A549 (cell line): Measurements from ENCODE around the gene ZNRD2. TPM values are rescaled to one million over a fixed set of nuclear protein-coding genes. Genes with fewer than 3 reads are reported as not detected.
A peak's percentile ranks its signal among the peaks of the same experiment; 100 is the strongest.
"Not testable (repeated sequence)": the region's sequence is repeated elsewhere in the genome, so short reads cannot be mapped to it uniquely, and the experiment has no call there.

Experiments
- ATAC-seq, 2 experiments: fragments of 200-7000 bp in 1 of 2; fragments of >200 bp in 1 of 2; cut with Nextera tagmentation in 1 of 2; cut with Tn5 transposase in 1 of 2; 3 replicates each; pipeline versions ENCODE4 v1.8.0 to v1.9.1; 2018 to 2020; ENCODE audit warnings: mild to moderate bottlenecking in 1 of 2, moderate library complexity in 1 of 2
- CTCF ChIA-PET: fragments of 300-600 bp; sonication (Branson Sonifier 250); formaldehyde crosslinking; extraction: SDS; loops from one replicate; lab custom pipeline; 2021; ENCODE audit warnings: antibody characterized with exemption, inconsistent platforms; lab: Yijun Ruan, JAX
- POLR2A ChIA-PET: fragments of 350-600 bp; formaldehyde crosslinking; extraction: SDS; loops from one replicate; lab custom pipeline; 2021; ENCODE audit warnings: antibody characterized with exemption, inconsistent platforms; lab: Yijun Ruan, JAX
- DNase-seq, 2 experiments: peaks; one replicate each; pipeline versions ENCODE4 v3.0.0 to v3.0.0-alpha.2; 2011 to 2016; ENCODE audit warnings: low read depth in 1 of 2, low spot score in 1 of 2
- FAIRE-seq: peaks from 2 replicates; lab custom pipeline; 2011; peaks lifted over from hg19 to GRCh38; lab: Jason Lieb, UNC
- H3K27ac ChIP-seq, 2 experiments: fragments of >200 bp; sonication (Bioruptor Twin); formaldehyde crosslinking; 3 replicates each; pipeline ENCODE4 v1.5.1; 2016 to 2017
- H3K4me1 ChIP-seq: fragments of >200 bp; sonication (Bioruptor Twin); formaldehyde crosslinking; 3 replicates; pipeline ENCODE4 v1.6.1; 2016
- H3K4me2 ChIP-seq: fragments of >200 bp; sonication (Bioruptor Twin); formaldehyde crosslinking; 3 replicates; pipeline ENCODE4 v1.6.1; 2016
- H3K4me3 ChIP-seq: fragments of >200 bp; sonication (Bioruptor Twin); formaldehyde crosslinking; 3 replicates; pipeline ENCODE4 v1.5.1; 2016
- H3K9me3 ChIP-seq: fragments of >200 bp; sonication (Bioruptor Twin); formaldehyde crosslinking; 3 replicates; pipeline ENCODE4 v1.6.1; 2016
- BCL3 ChIP-seq: fragments of >200 bp; sonication (Bioruptor Twin); formaldehyde crosslinking; IDR thresholded peaks from 3 replicates; pipeline ENCODE4 v1.6.1; 2016
- BHLHE40 ChIP-seq: IDR thresholded peaks from 2 replicates; pipeline ENCODE4 v1.6.1; 2012; ENCODE audit warnings: low read depth, low read length, inconsistent platforms
- CBX2 ChIP-seq: fragments of 200-600 bp; sonication (generic); IDR thresholded peaks from 2 replicates; pipeline ENCODE4 v1.6.1; 2016; ENCODE audit warnings: low read depth, mild to moderate bottlenecking, borderline replicate concordance
- EP300 ChIP-seq, 2 experiments: fragments of >200 bp; sonication (Bioruptor Twin); formaldehyde crosslinking; IDR thresholded peaks; 2 replicates in 1 of 2; 3 replicates in 1 of 2; pipeline ENCODE4 v1.6.1; 2016 to 2017
- ESRRA ChIP-seq: fragments of 150-350 bp; IDR thresholded peaks from 2 replicates; pipeline ENCODE4 v1.6.1; 2014; ENCODE audit warnings: mild to moderate bottlenecking, low read length, borderline replicate concordance
- FOXS1 ChIP-seq: fragments of 250-450 bp; sonication (Bioruptor Pico); IDR thresholded peaks from 2 replicates; pipeline ENCODE4 v1.5.0; 2020; ENCODE audit warnings: mild to moderate bottlenecking, moderate library complexity
- GATA3 ChIP-seq: IDR thresholded peaks from 2 replicates; pipeline ENCODE4 v1.6.1; 2012; ENCODE audit warnings: borderline replicate concordance
- HDAC2 ChIP-seq: fragments of 200-600 bp; sonication (generic); IDR thresholded peaks from 2 replicates; pipeline ENCODE4 v1.6.1; 2016
- HEYL ChIP-seq: fragments of 250-450 bp; sonication (Bioruptor Pico); IDR thresholded peaks from 2 replicates; pipeline ENCODE4 v1.8.0; 2021; ENCODE audit warnings: mild to moderate bottlenecking, moderate library complexity
- JUN ChIP-seq, 2 experiments: fragments of >200 bp; sonication (Bioruptor Twin); formaldehyde crosslinking; IDR thresholded peaks; 2 replicates in 1 of 2; 3 replicates in 1 of 2; pipeline ENCODE4 v1.6.1; 2016 to 2017
- KDM5A ChIP-seq: fragments of 200-600 bp; sonication (generic); IDR thresholded peaks from 2 replicates; pipeline ENCODE4 v1.6.1; 2016; ENCODE audit warnings: antibody characterized with exemption, mild to moderate bottlenecking
- MAZ ChIP-seq: fragments of 150-350 bp; IDR thresholded peaks from 2 replicates; pipeline ENCODE4 v1.6.1; 2014; ENCODE audit warnings: antibody characterized with exemption, low read depth, low read length, borderline replicate concordance
- NPAS2 ChIP-seq: fragments of 250-450 bp; sonication (Bioruptor Pico); IDR thresholded peaks from 2 replicates; pipeline ENCODE4 v1.8.0; 2022; ENCODE audit warnings: mild to moderate bottlenecking, moderate library complexity, borderline replicate concordance
- PHF8 ChIP-seq: fragments of 200-600 bp; sonication (generic); IDR thresholded peaks from 2 replicates; pipeline ENCODE4 v1.6.1; 2016; ENCODE audit warnings: low read depth, mild to moderate bottlenecking, antibody characterized with exemption, moderate library complexity, borderline replicate concordance
- POLR2A ChIP-seq: IDR thresholded peaks from 2 replicates; pipeline ENCODE4 v1.6.1; 2012; ENCODE audit warnings: mild to moderate bottlenecking, low read length
- RCOR1 ChIP-seq: fragments of 150-350 bp; IDR thresholded peaks from 2 replicates; pipeline ENCODE4 v1.6.1; 2014; ENCODE audit warnings: antibody characterized with exemption, low read length, low read depth
- USF2 ChIP-seq: fragments of 450-650 bp; IDR thresholded peaks from 2 replicates; pipeline ENCODE4 v1.6.1; 2014; ENCODE audit warnings: antibody characterized with exemption
- ZFP36 ChIP-seq: fragments of 450-650 bp; IDR thresholded peaks from 2 replicates; pipeline ENCODE4 v1.6.1; 2014; ENCODE audit warnings: borderline replicate concordance; ENCODE audit not compliant: partially characterized antibody
- ZNF302 ChIP-seq: fragments of 250-450 bp; sonication (Bioruptor Pico); IDR thresholded peaks from 2 replicates; pipeline ENCODE4 v1.9.0; 2021; ENCODE audit warnings: inconsistent platforms, mild to moderate bottlenecking, moderate library complexity
- WGBS: methylation state at CpG from one replicate; pipeline ENCODE4 v1.1.6; 2017; ENCODE audit errors: missing lambda C conversion rate; 5-methylcytosine and 5-hydroxymethylcytosine counted together
- polyA plus RNA-seq, 4 experiments: library from polyadenylated mRNA; depleted of rRNA in 3 of 4; stranded (reverse); fragments of >200 nt; fragmentation: RNase III in 1 of 4; extraction: RNeasy Plus Mini Kit Qiagen cat#74134 plus additional on column Dnase treatment in 1 of 4; gene quantifications; 2 replicates in 3 of 4; 3 replicates in 1 of 4; pipeline ENCODE4 v1.2.3, GENCODE V29; 2011 to 2017
- TF ChIP-seq, protein P1 (sequence below): fragments of >200 bp; sonication (Bioruptor Twin); formaldehyde crosslinking; IDR thresholded peaks from 2 replicates; pipeline ENCODE4 v1.6.1; 2016
- TF ChIP-seq, protein P2 (sequence below): fragments of 150-350 bp; IDR thresholded peaks from 2 replicates; pipeline ENCODE4 v1.6.1; 2014; ENCODE audit warnings: low read depth, mild to moderate bottlenecking, low read length

The ZNRD2 gene
- polyA plus RNA-seq, 2 of the 4 experiments (the other 2 are of a cell fraction), result 28.2 to 66.1 TPM

- H3K4me3 ChIP-seq, POLR2A ChIA-PET, FAIRE-seq: not testable (repeated sequence)
Observed at GRCh38 chr11:65522718-65523630, 47.3 kb upstream of the ZNRD2 start.

GRCh38 chr11:65523631-65523968 lies 46.7 kb upstream of the ZNRD2 start:
- FAIRE-seq, DNase-seq, ATAC-seq, POLR2A ChIA-PET, H3K4me2 ChIP-seq, H3K4me3 ChIP-seq, H3K9me3 ChIP-seq, H3K27ac ChIP-seq: not testable (repeated sequence)
- H3K4me1 ChIP-seq, result peaks cover 18% of the 10 kb centered on the region
- WGBS, result 94% methylated on average over 7 of the region's 7 CpGs
- CTCF ChIA-PET, result interaction anchor here (2.5 to 5.0 kb wide), 2 partner anchors 18 to 48 kb away, joined by 8 to 33 read pairs; partner anchors contain the start of gene FAM89B

More at GRCh38 chr11:65522718-65523630, 47.3 kb upstream of the ZNRD2 start:
- H3K27ac ChIP-seq, H3K9me3 ChIP-seq, CTCF ChIA-PET, ATAC-seq, DNase-seq: not testable (repeated sequence)
- Histone ChIP-seq H3K4me2 (peak overlapping the region; percentile 33; the same call in 2 of the 3 replicates), H3K4me1 (peaks cover 18% of the 10 kb centered on the region)
- WGBS, result 71% methylated on average over 18 of the region's 18 CpGs

GRCh38 chr11:65524014-65524740 lies 46.1 kb upstream of the ZNRD2 start:
- ChIA-PET POLR2A (interaction anchor here (0.6 to 1.5 kb wide), 3 partner anchors 36 to 48 kb away, joined by 3 to 4 read pairs (median 3); partner anchors contain the start of genes FAM89B and ZNRD2), CTCF (interaction anchor here (1.2 to 5.0 kb wide), 5 partner anchors 15 to 48 kb away, joined by 3 to 33 read pairs (median 8); partner anchors contain the start of genes FAM89B and ZNRD2)
- peak overlapping the region; percentile 58 for H3K4me2 ChIP-seq
- H3K9me3 ChIP-seq, result no peaks in the 10 kb centered on the region
- TF ChIP-seq GATA3 (no peak), CBX2 (no peak)
- 84% methylated on average over 12 of the region's 12 CpGs for WGBS
- DNase-seq (no peak), ATAC-seq (peak; percentile 22 to 27; a peak in 4 of 6 replicates), FAIRE-seq (no peak)
- peak overlapping the region in 1 of 2 experiments; percentile 99; a peak in 3 of 6 replicates for H3K27ac ChIP-seq
- peak overlapping the region; percentile 17; the same call in 1 of the 3 replicates for H3K4me3 ChIP-seq
- H3K4me1 ChIP-seq, result peaks cover 18% of the 10 kb centered on the region

- DNase-seq (peak; percentile 53 to 81), ATAC-seq (peak; percentile 77 to 80), FAIRE-seq (no peak)
- Histone ChIP-seq H3K4me2 (peak within 1 kb of the TSS; percentile 99), H3K4me1 (peaks cover 18% of the 10 kb centered on the region), H3K27ac (peak within 1 kb of the TSS; percentile 90 to 99), H3K4me3 (peak within 1 kb of the TSS; percentile 94), H3K9me3 (no peaks in the 10 kb centered on the region)
- CTCF ChIA-PET, result interaction anchor here (1.2 to 5.0 kb wide), 7 partner anchors 14 to 47 kb away, joined by 3 to 33 read pairs (median 9); partner anchors contain the start of genes FAM89B and ZNRD2
- 12% methylated on average over 10 of the region's 82 CpGs for WGBS
- POLR2A ChIA-PET, result interaction anchor here (0.6 to 1.5 kb wide), 9 partner anchors 16 to 263 kb away, joined by 3 to 5 read pairs (median 3); partner anchors contain the start of genes FAM89B, MALAT1, POLA2 and ZNRD2
- TF ChIP-seq NPAS2 (CRISPR knock-in tag) (no peak), ZNF302 (no peak), RCOR1 (no peak), PHF8 (peak; percentile 98), HDAC2 (no peak), HEYL (CRISPR knock-in tag) (no peak), ZFP36 (no peak), ESRRA (no peak), POLR2A (peak; percentile 44; the same call in 1 of the 2 replicates), EP300 (IDR thresholded peaks at IDR 0.05) (no peak), JUN (IDR thresholded peaks at IDR 0.05) (peak in 1 of 2 experiments; percentile 52; a peak in 1 of 5 replicates), BCL3 (peak; percentile 57; the same call in 1 of the 3 replicates), MAZ (no peak), USF2 (peak; percentile 84), KDM5A (no peak), FOXS1 (CRISPR knock-in tag) (no peak), GATA3 (no peak), BHLHE40 (no peak)
- TF ChIP-seq, protein P1, sequence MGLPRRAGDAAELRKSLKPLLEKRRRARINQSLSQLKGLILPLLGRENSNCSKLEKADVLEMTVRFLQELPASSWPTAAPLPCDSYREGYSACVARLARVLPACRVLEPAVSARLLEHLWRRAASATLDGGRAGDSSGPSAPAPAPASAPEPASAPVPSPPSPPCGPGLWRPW, result no peak
- TF ChIP-seq, protein P2, sequence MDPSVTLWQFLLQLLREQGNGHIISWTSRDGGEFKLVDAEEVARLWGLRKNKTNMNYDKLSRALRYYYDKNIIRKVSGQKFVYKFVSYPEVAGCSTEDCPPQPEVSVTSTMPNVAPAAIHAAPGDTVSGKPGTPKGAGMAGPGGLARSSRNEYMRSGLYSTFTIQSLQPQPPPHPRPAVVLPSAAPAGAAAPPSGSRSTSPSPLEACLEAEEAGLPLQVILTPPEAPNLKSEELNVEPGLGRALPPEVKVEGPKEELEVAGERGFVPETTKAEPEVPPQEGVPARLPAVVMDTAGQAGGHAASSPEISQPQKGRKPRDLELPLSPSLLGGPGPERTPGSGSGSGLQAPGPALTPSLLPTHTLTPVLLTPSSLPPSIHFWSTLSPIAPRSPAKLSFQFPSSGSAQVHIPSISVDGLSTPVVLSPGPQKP, result no peak
Observed at GRCh38 chr11:65524741-65525545, 45.3 kb upstream of the ZNRD2 start, which contains the start of gene SCYL1. SCYL1 (plus strand) TSS chr11:65525083; CDS start chr11:65525154, 71 bp downstream.
